K562 (cell line): Measurements from ENCODE around the gene DNAJB13. TPM values are rescaled to one million over a fixed set of nuclear protein-coding genes. Genes with fewer than 3 reads are reported as not detected.

Source experiments
- CBFA2T3 ChIP-seq: fragments of 450-650 bp; IDR thresholded peaks from 2 replicates; pipeline ENCODE4 v1.6.1; 2017
- DPF2 ChIP-seq: fragments of 450-650 bp; IDR thresholded peaks from 2 replicates; pipeline ENCODE4 v1.6.1; 2016
- EP400 ChIP-seq: fragments of 450-650 bp; IDR thresholded peaks from 2 replicates; pipeline ENCODE4 v1.6.1; 2017; ENCODE audit warnings: antibody characterized with exemption, mild to moderate bottlenecking, moderate library complexity
- FOXP1 ChIP-seq: sonication (generic); formaldehyde crosslinking; IDR thresholded peaks from 2 replicates; pipeline ENCODE4 v1.8.0; 2022; ENCODE audit warnings: mild to moderate bottlenecking, missing genetic modification reagents
- HNRNPLL ChIP-seq: fragments of 200-400 bp; formaldehyde crosslinking; IDR thresholded peaks from 2 replicates; pipeline ENCODE4 v1.6.1; 2017; ENCODE audit warnings: low read length, low read depth, mild to moderate bottlenecking; ENCODE audit not compliant: poor library complexity, severe bottlenecking
- KHSRP ChIP-seq: fragments of 450-650 bp; IDR thresholded peaks from 2 replicates; pipeline ENCODE4 v1.6.1; 2017
- L3MBTL2 ChIP-seq: fragments of 450-650 bp; IDR thresholded peaks from 2 replicates; pipeline ENCODE4 v1.6.1; 2016; ENCODE audit warnings: mild to moderate bottlenecking, moderate library complexity
- NFRKB ChIP-seq: fragments of 450-650 bp; IDR thresholded peaks from 2 replicates; pipeline ENCODE4 v1.6.1; 2016; ENCODE audit warnings: low read depth
- RBM25 ChIP-seq: fragments of 200-400 bp; formaldehyde crosslinking; IDR thresholded peaks from 2 replicates; pipeline ENCODE4 v1.6.1; 2018; ENCODE audit warnings: low read length, low read depth, moderate library complexity; ENCODE audit not compliant: severe bottlenecking
- SFPQ ChIP-seq: fragments of 200-400 bp; formaldehyde crosslinking; IDR thresholded peaks from 2 replicates; pipeline ENCODE4 v1.6.1; 2017; ENCODE audit warnings: mild to moderate bottlenecking, low read depth, low read length, moderate library complexity
- SMARCE1 ChIP-seq: fragments of 450-650 bp; IDR thresholded peaks from 2 replicates; pipeline ENCODE4 v1.7.1; 2016; ENCODE audit warnings: mild to moderate bottlenecking
- SOX6 ChIP-seq: fragments of 450-650 bp; IDR thresholded peaks from 2 replicates; pipeline ENCODE4 v1.6.1; 2014; ENCODE audit warnings: mild to moderate bottlenecking
- TOE1 ChIP-seq, 2 experiments: fragments of 450-650 bp in 1 of 2; sonication (generic) in 1 of 2; formaldehyde crosslinking in 1 of 2; IDR thresholded peaks; 2 replicates each; pipeline versions ENCODE4 v1.7.1 to v1.8.0; 2016 to 2022; ENCODE audit warnings: borderline replicate concordance in 2 of 2, mild to moderate bottlenecking in 2 of 2, antibody characterized with exemption in 1 of 2, inconsistent platforms in 1 of 2, low read depth in 1 of 2, missing genetic modification reagents in 1 of 2, moderate library complexity in 1 of 2
- ZBTB12 ChIP-seq: fragments of 250-450 bp; sonication (Bioruptor Pico); IDR thresholded peaks from 2 replicates; pipeline ENCODE4 v1.4.0; 2020
- ZFX ChIP-seq: sonication (generic); formaldehyde crosslinking; IDR thresholded peaks from 2 replicates; pipeline ENCODE4 v1.8.0; 2022; ENCODE audit warnings: mild to moderate bottlenecking, missing genetic modification reagents, moderate library complexity
- ZNF212 ChIP-seq: fragments of 450-650 bp; formaldehyde crosslinking; IDR thresholded peaks from 2 replicates; pipeline ENCODE4 v1.4.0; 2020; ENCODE audit warnings: mild to moderate bottlenecking
- ZNF436 ChIP-seq: fragments of 250-450, 450-650 bp; sonication (Bioruptor Pico); formaldehyde crosslinking; IDR thresholded peaks from 2 replicates; pipeline ENCODE4 v1.7.0; 2020; ENCODE audit warnings: mild to moderate bottlenecking
- polyA plus RNA-seq, 8 experiments: library from polyadenylated mRNA; depleted of rRNA in 4 of 8; stranded (reverse) in 5 of 8; unstranded in 3 of 8; fragments of >200 nt; fragmentation: Nextera tagmentation in 2 of 8; fragmentation: Illumina TruSeq in 1 of 8; extraction: Ambion mirVana in 2 of 8; extraction: Trizol in 1 of 8; gene quantifications; 2 replicates each; pipeline versions ENCODE4 v1.2.1 to v1.2.3, GENCODE V29; 2011 to 2014; ENCODE audit warnings: inconsistent platforms in 1 of 8, missing spikeins in 1 of 8
- total RNA-seq, 7 experiments: library from RNA; depleted of rRNA in 6 of 7; stranded (reverse); fragments of >200 nt in 6 of 7; fragmentation: Illumina TruSeq in 2 of 7; extraction: Trizol in 2 of 7; gene quantifications; 2 replicates each; pipeline versions ENCODE4 v1.2.1 to v1.2.3, GENCODE V29; 2011 to 2021; ENCODE audit warnings: low replicate concordance in 1 of 7
- TF ChIP-seq, protein P1 (sequence below): fragments of 250-450 bp; sonication (Bioruptor Pico); IDR thresholded peaks from 2 replicates; pipeline ENCODE4 v1.5.0; 2021
- TF ChIP-seq, protein P2 (sequence below): fragments of 450-650 bp; formaldehyde crosslinking; IDR thresholded peaks from 2 replicates; pipeline ENCODE4 v1.4.0; 2020; ENCODE audit warnings: mild to moderate bottlenecking, moderate library complexity
- TF ChIP-seq, protein P3 (sequence below): fragments of 250-450 bp; sonication (Bioruptor Pico); IDR thresholded peaks from 2 replicates; pipeline ENCODE4 v1.4.0; 2020; ENCODE audit warnings: mild to moderate bottlenecking

The DNAJB13 gene
- total and polyA plus RNA-seq, 9 of the 15 experiments (the other 6 are each of a cell fraction or from before 2014, with no cell fraction given), result 0.14 TPM; not detected in 8

DNA sequence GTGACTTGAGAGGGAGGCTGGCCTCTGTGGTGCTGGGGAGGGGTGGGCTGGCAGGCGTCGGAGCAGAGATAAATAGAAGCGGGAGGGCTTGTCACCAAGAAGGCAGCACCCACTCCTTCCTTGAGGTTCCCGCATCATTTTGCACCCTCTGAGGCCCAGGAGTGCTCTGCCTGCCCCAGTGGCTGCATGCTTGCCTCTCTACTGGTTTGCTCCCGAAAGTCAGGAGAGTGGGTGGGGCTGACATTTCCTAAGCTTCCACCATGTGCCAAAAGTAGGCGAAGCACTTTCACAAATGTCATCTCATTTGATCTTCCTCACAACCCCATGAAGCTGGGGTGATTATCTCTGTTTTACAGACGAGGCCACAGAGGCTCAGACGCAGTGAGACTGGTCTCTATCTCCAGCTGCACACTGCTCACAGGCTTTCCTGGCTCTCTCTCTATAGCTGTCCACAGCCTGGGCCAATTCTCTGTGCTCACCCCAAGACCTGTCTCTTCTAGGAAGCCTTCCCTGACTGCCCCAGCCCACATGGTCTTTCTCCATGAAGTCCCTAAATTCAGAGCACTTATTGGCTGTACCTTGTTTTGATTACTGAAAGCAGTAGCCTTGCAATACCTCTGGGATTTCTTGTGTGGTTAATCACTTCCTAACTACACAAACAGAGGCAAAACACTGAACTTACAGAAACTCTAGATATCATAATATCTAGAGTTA is 60.7 kb downstream of the DNAJB13 start (continued):
- TF ChIP-seq SFPQ, result no peak
- TF ChIP-seq SOX6, result peak; percentile 94
- TF ChIP-seq ZBTB12, result peak; percentile 55; the same call in 1 of the 2 replicates
- TF ChIP-seq SMARCE1, result peak; percentile 95
- TF ChIP-seq, protein P1, sequence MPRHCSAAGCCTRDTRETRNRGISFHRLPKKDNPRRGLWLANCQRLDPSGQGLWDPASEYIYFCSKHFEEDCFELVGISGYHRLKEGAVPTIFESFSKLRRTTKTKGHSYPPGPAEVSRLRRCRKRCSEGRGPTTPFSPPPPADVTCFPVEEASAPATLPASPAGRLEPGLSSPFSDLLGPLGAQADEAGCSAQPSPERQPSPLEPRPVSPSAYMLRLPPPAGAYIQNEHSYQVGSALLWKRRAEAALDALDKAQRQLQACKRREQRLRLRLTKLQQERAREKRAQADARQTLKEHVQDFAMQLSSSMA, result no peak
- peak; percentile 34; the same call in 1 of the 2 replicates for TF ChIP-seq FOXP1 (CRISPR knock-in tag)
- TF ChIP-seq EP400, result peak; percentile 81
- TF ChIP-seq DPF2, result peak; percentile 98
- peak; percentile 3; the same call in 1 of the 2 replicates for TF ChIP-seq NFRKB
- peak; percentile 83 for TF ChIP-seq RBM25
- TF ChIP-seq HNRNPLL, result no peak
- TF ChIP-seq, protein P2, sequence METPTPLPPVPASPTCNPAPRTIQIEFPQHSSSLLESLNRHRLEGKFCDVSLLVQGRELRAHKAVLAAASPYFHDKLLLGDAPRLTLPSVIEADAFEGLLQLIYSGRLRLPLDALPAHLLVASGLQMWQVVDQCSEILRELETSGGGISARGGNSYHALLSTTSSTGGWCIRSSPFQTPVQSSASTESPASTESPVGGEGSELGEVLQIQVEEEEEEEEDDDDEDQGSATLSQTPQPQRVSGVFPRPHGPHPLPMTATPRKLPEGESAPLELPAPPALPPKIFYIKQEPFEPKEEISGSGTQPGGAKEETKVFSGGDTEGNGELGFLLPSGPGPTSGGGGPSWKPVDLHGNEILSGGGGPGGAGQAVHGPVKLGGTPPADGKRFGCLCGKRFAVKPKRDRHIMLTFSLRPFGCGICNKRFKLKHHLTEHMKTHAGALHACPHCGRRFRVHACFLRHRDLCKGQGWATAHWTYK (CRISPR knock-in tag), result peak; percentile 93
- peak; percentile 98 for TF ChIP-seq ZNF436
- TF ChIP-seq TOE1 (IDR thresholded peaks at IDR 0.05; ENCODE audit: borderline replicate concordance), result peak; percentile 77
- TF ChIP-seq TOE1 (CRISPR knock-in tag; IDR thresholded peaks at IDR 0.05; ENCODE audit: borderline replicate concordance, low read depth), result no peak
- peak; percentile 72 for TF ChIP-seq KHSRP
- peak; percentile 73 for TF ChIP-seq ZFX (CRISPR knock-in tag)
- peak; percentile 100 for TF ChIP-seq L3MBTL2
- TF ChIP-seq ZNF212 (CRISPR knock-in tag), result 0 out of 2 replicates have a peak, but pooled peaks have one; percentile 29
- TF ChIP-seq CBFA2T3, result peak; percentile 99
- TF ChIP-seq, protein P3, sequence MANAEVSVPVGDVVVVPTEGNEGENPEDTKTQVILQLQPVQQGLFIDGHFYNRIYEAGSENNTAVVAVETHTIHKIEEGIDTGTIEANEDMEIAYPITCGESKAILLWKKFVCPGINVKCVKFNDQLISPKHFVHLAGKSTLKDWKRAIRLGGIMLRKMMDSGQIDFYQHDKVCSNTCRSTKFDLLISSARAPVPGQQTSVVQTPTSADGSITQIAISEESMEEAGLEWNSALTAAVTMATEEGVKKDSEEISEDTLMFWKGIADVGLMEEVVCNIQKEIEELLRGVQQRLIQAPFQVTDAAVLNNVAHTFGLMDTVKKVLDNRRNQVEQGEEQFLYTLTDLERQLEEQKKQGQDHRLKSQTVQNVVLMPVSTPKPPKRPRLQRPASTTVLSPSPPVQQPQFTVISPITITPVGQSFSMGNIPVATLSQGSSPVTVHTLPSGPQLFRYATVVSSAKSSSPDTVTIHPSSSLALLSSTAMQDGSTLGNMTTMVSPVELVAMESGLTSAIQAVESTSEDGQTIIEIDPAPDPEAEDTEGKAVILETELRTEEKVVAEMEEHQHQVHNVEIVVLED (CRISPR knock-in tag), result 0 out of 2 replicates have a peak, but pooled peaks have one; percentile 16
